PFSK-1 (cell line): ENCODE measurements around the gene DEF6.
A peak's percentile ranks its signal among the peaks of the same experiment; 100 is the strongest.

ENCODE experiments used
- FOXP2 ChIP-seq: optimal IDR thresholded peaks from 2 replicates; pipeline ENCODE3; 2011; ENCODE audit warnings: borderline replicate concordance, control low read depth, inconsistent platforms; ENCODE audit not compliant: insufficient read depth; ENCODE audit errors: extremely low read length, extremely low read depth
- POLR2AphosphoS5 ChIP-seq: IDR thresholded peaks from 2 replicates; pipeline ENCODE4 v1.6.1; 2012; ENCODE audit warnings: low read depth, mild to moderate bottlenecking, control low read depth, low read length, moderate library complexity
- SIN3A ChIP-seq: IDR thresholded peaks from 2 replicates; pipeline ENCODE4 v1.6.1; 2012; ENCODE audit warnings: mild to moderate bottlenecking, low read length, moderate library complexity, borderline replicate concordance; ENCODE audit not compliant: insufficient read depth
- TAF1 ChIP-seq: IDR thresholded peaks from 2 replicates; pipeline ENCODE4 v1.6.1; 2012; ENCODE audit warnings: low read length, control low read depth, borderline replicate concordance; ENCODE audit not compliant: insufficient read depth
- TF ChIP-seq, protein P1 (sequence below), 2 experiments: IDR thresholded peaks; 2 replicates each; pipeline versions ENCODE4 v1.6.1 to v1.8.0; 2011 to 2012; ENCODE audit warnings: low read depth in 2 of 2, low read length in 2 of 2, control low read depth in 1 of 2, inconsistent platforms in 1 of 2, mild to moderate bottlenecking in 1 of 2, moderate library complexity in 1 of 2; ENCODE audit not compliant: insufficient read depth in 1 of 2

The DEF6 gene

DNA sequence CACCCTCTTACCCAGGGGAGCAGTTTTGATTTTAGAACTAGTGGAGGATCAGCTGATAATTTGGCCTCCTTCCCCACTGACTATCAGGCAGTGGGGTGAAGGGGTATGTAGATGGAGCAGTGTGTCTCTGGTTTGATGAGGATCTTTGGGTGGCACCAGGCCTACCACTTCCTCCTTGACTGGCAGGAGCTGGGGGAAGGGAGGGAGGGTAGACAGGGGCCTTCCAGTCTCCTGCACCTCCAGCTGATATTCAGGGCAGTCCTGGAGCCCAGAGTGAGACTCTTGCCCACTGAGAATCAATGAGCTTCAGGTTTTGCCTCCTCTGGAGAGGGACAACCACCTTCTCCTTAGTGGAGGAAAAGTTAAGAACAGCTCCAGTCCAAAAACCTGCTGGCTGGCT is 3.2 kb downstream of the DEF6 start:
- no peak for TF ChIP-seq TAF1
- TF ChIP-seq FOXP2, result no peak
- TF ChIP-seq POLR2AphosphoS5, result no peak
- TF ChIP-seq SIN3A, result no peak
- TF ChIP-seq, protein P1, sequence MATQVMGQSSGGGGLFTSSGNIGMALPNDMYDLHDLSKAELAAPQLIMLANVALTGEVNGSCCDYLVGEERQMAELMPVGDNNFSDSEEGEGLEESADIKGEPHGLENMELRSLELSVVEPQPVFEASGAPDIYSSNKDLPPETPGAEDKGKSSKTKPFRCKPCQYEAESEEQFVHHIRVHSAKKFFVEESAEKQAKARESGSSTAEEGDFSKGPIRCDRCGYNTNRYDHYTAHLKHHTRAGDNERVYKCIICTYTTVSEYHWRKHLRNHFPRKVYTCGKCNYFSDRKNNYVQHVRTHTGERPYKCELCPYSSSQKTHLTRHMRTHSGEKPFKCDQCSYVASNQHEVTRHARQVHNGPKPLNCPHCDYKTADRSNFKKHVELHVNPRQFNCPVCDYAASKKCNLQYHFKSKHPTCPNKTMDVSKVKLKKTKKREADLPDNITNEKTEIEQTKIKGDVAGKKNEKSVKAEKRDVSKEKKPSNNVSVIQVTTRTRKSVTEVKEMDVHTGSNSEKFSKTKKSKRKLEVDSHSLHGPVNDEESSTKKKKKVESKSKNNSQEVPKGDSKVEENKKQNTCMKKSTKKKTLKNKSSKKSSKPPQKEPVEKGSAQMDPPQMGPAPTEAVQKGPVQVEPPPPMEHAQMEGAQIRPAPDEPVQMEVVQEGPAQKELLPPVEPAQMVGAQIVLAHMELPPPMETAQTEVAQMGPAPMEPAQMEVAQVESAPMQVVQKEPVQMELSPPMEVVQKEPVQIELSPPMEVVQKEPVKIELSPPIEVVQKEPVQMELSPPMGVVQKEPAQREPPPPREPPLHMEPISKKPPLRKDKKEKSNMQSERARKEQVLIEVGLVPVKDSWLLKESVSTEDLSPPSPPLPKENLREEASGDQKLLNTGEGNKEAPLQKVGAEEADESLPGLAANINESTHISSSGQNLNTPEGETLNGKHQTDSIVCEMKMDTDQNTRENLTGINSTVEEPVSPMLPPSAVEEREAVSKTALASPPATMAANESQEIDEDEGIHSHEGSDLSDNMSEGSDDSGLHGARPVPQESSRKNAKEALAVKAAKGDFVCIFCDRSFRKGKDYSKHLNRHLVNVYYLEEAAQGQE (IDR thresholded peaks at IDR 0.05; ENCODE audit: insufficient read depth in 1 of 2, low read depth in 2 of 2, low read length in 2 of 2), result no peak

DNA sequence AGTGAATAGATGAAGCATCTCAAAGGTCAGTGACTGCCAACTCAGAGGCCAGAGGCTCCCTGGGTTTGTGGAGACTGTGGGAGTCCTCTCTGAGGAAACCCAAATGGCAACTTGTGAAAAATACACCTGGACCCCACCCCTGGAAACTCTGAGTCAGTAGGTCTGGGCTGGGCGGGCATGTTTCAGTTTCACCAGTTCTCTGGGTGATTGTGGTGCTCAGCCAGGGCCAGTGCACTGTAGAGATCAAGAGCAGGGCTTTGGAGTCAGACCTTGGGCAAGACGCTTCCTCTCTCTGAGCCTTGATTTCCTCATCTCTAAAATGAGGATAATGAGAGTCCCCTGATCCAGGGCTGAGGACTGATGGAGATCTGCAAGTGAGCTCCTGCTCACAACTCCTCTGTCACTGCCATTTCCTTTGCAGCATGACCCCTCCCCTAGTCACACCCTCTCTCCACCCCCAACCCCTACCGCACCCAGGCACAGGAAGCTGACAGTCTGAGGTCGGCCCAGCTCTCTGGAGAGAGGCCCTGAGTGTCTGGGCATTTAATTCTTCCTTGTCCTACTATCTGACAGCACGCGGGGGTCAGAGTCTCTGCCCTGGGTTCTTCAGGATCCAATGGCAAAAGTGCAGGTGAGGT is 5.1 kb downstream of the DEF6 start:
- TF ChIP-seq POLR2AphosphoS5, result 0 out of 2 replicates have a peak, but pooled peaks have one; percentile 48
- TF ChIP-seq, protein P1 (IDR thresholded peaks at IDR 0.05; ENCODE audit: insufficient read depth in 1 of 2, low read depth in 2 of 2, low read length in 2 of 2), result no peak

DNA sequence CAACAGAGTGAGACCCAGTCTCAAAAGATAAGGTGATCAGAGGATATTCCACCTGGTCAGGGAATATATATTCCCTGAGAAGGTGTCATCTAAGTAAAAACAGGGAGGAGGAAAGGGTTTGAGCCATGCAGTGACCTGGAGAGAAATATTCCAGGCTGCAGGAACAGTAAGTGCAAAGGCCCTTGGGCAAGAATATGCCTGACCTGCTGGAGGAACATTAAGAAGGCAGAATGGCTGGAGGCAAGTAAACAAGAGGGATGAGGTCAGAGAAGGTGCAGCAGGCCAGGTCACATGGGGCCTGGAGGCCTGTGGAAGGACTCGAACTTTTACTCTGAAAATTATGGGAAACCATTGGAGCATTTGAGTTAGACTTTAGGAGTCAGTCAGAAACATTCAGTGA is 6.7 kb downstream of the DEF6 start:
- no peak for TF ChIP-seq FOXP2
- TF ChIP-seq, protein P1 (IDR thresholded peaks at IDR 0.05; ENCODE audit: insufficient read depth in 1 of 2, low read depth in 2 of 2, low read length in 2 of 2), result no peak
- TF ChIP-seq POLR2AphosphoS5, result no peak

DNA sequence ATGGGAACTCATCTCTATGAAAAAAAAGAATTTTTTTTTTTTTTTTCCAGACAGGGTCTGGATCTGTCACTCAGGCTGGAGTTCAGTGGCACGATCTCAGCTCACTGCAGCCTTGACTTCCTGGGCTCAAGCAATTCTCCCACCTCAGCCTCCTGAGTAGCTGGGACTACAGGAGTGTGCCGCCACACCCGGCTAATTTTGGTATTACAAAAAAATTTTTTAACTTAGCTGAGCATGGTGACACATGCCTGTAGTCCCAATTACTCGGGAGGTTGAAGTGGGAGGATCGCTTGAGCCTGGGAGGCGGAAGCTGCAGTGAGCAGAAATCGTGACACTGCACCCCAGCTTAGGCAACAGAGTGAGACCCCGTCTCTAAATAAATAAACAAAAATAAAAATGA is 7.5 kb downstream of the DEF6 start:
- TF ChIP-seq, protein P1 (IDR thresholded peaks at IDR 0.05; ENCODE audit: insufficient read depth in 1 of 2, low read depth in 2 of 2, low read length in 2 of 2), result no peak
- TF ChIP-seq SIN3A (no peak), FOXP2 (no peak), TAF1 (no peak), POLR2AphosphoS5 (no peak)

DNA sequence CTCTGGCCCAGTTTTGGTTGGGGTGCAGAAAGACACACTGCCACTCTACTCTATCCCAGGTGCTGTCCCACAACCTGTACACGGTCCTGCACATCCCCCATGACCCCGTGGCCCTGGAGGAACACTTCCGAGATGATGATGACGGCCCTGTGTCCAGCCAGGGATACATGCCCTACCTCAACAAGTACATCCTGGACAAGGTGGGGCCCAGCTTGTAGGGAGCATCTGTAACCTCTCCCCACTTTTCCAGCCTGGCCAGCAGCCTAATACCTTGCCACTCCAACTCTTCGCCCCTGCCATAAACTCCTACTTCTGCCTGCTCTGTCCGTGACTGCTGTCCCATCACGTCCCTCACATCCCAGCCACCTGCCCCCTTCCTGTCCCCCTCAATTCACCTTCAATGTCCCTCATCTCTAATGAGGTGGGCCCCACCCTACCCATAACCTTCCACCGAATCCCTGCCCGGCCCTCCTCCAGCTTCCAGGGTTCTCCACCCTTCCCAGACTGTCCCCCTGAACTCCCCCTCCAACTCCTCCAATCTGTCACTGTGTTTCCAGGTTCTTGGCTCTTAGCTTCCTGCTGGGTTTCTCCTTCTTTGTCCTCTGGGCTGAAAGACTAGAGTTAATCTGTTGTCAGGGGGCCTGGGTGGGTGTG is 12.1 kb downstream of the DEF6 start:
- TF ChIP-seq FOXP2, result no peak
- TF ChIP-seq, protein P1 (IDR thresholded peaks at IDR 0.05; ENCODE audit: insufficient read depth in 1 of 2, low read depth in 2 of 2, low read length in 2 of 2), result no peak
- no peak for TF ChIP-seq TAF1
- TF ChIP-seq POLR2AphosphoS5, result no peak
- TF ChIP-seq SIN3A, result no peak
